A673 (cell line): ENCODE measurements around the gene PSD2. TPM values are rescaled to one million over a fixed set of nuclear protein-coding genes. Genes with fewer than 3 reads are reported as not detected.

Experiments
- BruUV-seq: library from RNA; stranded (reverse); fragments of 400-500 nt; replicated peaks from 2 replicates; lab custom pipeline; 2021; lab: Mats Ljungman, UMichigan
- CTCF ChIA-PET: fragments of 300-600 bp; sonication (Branson Sonifier 250); formaldehyde crosslinking; loops from one replicate; lab custom pipeline; 2022; ENCODE audit warnings: antibody characterized with exemption; lab: Charles Lee
- POLR2A ChIA-PET: fragments of 300-600 bp; sonication (Branson Sonifier 250); formaldehyde crosslinking; loops from one replicate; lab custom pipeline; 2022; ENCODE audit warnings: antibody characterized with exemption; ENCODE audit not compliant: low non-redundant PET; lab: Charles Lee
- DNase-seq: peaks from one replicate; pipeline ENCODE4 v3.0.0-alpha.2; 2015; ENCODE audit warnings: low spot score
- H3K27ac ChIP-seq: fragments of 200-600 bp; sonication (generic); 2 replicates; pipeline ENCODE4 v1.5.1; 2016; ENCODE audit warnings: mixed run types, low read depth, mild to moderate bottlenecking, mixed read lengths, antibody characterized with exemption, low read length; ENCODE audit not compliant: poor library complexity, severe bottlenecking
- H3K27me3 ChIP-seq: fragments of 200-600 bp; sonication (generic); replicated peaks from 2 replicates; pipeline ENCODE4 v1.6.1; 2017; ENCODE audit warnings: mixed run types, low read depth, mild to moderate bottlenecking, mixed read lengths, antibody characterized with exemption, low read length; ENCODE audit not compliant: insufficient read depth, poor library complexity
- H3K36me3 ChIP-seq: fragments of 200-600 bp; sonication (generic); 2 replicates; pipeline ENCODE4 v1.6.1; 2016; ENCODE audit warnings: mixed run types, mild to moderate bottlenecking, mixed read lengths, antibody characterized with exemption, low read length; ENCODE audit not compliant: insufficient read depth, poor library complexity, severe bottlenecking
- H3K4me1 ChIP-seq: fragments of 200-600 bp; sonication (generic); 2 replicates; pipeline ENCODE4 v1.6.1; 2017; ENCODE audit warnings: mixed run types, mild to moderate bottlenecking, mixed read lengths, antibody characterized with exemption, low read length; ENCODE audit not compliant: insufficient read depth, poor library complexity, severe bottlenecking
- H3K4me3 ChIP-seq: fragments of 200-600 bp; sonication (generic); 2 replicates; pipeline ENCODE4 v1.5.1; 2016; ENCODE audit warnings: low read depth, mixed run types, mild to moderate bottlenecking, mixed read lengths, low read length; ENCODE audit not compliant: poor library complexity, severe bottlenecking
- H3K9me3 ChIP-seq: fragments of 200-600 bp; sonication (generic); 2 replicates; pipeline ENCODE4 v1.6.1; 2016; ENCODE audit warnings: mixed run types, low read depth, mild to moderate bottlenecking, mixed read lengths, antibody characterized with exemption, low read length; ENCODE audit not compliant: poor library complexity, severe bottlenecking
- EZH2 ChIP-seq: fragments of 200-600 bp; sonication (generic); IDR thresholded peaks from 2 replicates; pipeline ENCODE4 v1.6.1; 2017; ENCODE audit warnings: borderline replicate concordance, low read depth, mild to moderate bottlenecking, mixed read lengths, antibody characterized with exemption, low read length; ENCODE audit not compliant: poor library complexity, severe bottlenecking
- intact Hi-C: fragments of 100-400 bp; cut with micrococcal nuclease; formaldehyde crosslinking; loops from one replicate; pipeline ENCODE4 v1.10.0; 2022; ENCODE audit not compliant: unreplicated experiment
- total RNA-seq: library from RNA; stranded (reverse); gene quantifications from 2 replicates; pipeline ENCODE4 v1.2.3, GENCODE V29; 2021
- TF ChIP-seq, protein P1 (sequence below): fragments of 300-800, 200-600 bp; sonication (generic); conservative IDR thresholded peaks from 2 replicates; pipeline ENCODE4 v1.5.1; 2017; ENCODE audit warnings: low read depth, mild to moderate bottlenecking, antibody characterized with exemption, low read length, moderate library complexity, mixed read lengths

The PSD2 gene
- total RNA-seq, 1 experiment from 2014 or later, result 0.26 TPM

- CTCF ChIA-PET, result interaction anchor here (0.6 to 0.7 kb wide), 2 partner anchors 132 to 133 kb away, joined by 3 to 7 read pairs; no protein-coding TSS in a partner anchor
These were observed 27.6 kb upstream of the PSD2 start for GRCh38 chr5:139767960-139768359.

GRCh38 chr5:139768807-139769465 is 26.7 kb upstream of the PSD2 start:
- Histone ChIP-seq H3K27me3 (no peaks in the 10 kb centered on the region), H3K4me1 (no peaks in the 10 kb centered on the region), H3K36me3 (no peaks in the 10 kb centered on the region), H3K27ac (no peak overlapping the region), H3K4me3 (no peak overlapping the region), H3K9me3 (no peaks in the 10 kb centered on the region)
- intact Hi-C loops, result no loop called here
- POLR2A ChIA-PET, result no interaction called here
- DNase-seq, result no peak
- BruUV-seq, result no TSS peak
- CTCF ChIA-PET, result interaction anchor here (0.7 kb wide), 1 partner anchor 132 kb away, joined by 7 read pairs; no protein-coding TSS in a partner anchor
- no peak for TF ChIP-seq EZH2
- TF ChIP-seq, protein P1, sequence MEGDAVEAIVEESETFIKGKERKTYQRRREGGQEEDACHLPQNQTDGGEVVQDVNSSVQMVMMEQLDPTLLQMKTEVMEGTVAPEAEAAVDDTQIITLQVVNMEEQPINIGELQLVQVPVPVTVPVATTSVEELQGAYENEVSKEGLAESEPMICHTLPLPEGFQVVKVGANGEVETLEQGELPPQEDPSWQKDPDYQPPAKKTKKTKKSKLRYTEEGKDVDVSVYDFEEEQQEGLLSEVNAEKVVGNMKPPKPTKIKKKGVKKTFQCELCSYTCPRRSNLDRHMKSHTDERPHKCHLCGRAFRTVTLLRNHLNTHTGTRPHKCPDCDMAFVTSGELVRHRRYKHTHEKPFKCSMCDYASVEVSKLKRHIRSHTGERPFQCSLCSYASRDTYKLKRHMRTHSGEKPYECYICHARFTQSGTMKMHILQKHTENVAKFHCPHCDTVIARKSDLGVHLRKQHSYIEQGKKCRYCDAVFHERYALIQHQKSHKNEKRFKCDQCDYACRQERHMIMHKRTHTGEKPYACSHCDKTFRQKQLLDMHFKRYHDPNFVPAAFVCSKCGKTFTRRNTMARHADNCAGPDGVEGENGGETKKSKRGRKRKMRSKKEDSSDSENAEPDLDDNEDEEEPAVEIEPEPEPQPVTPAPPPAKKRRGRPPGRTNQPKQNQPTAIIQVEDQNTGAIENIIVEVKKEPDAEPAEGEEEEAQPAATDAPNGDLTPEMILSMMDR, result no peak

More at GRCh38 chr5:139767960-139768359, 27.6 kb upstream of the PSD2 start:
- H3K27ac ChIP-seq, result no peak overlapping the region
- no peak overlapping the region for H3K4me3 ChIP-seq
- POLR2A ChIA-PET, result no interaction called here
- TF ChIP-seq, protein P1, result no peak
- TF ChIP-seq EZH2, result no peak
- H3K27me3 ChIP-seq, result no peaks in the 10 kb centered on the region
- intact Hi-C loops, result no loop called here
- no peaks in the 10 kb centered on the region for H3K9me3 ChIP-seq
- BruUV-seq, result no TSS peak
- no peaks in the 10 kb centered on the region for H3K4me1 ChIP-seq
- no peaks in the 10 kb centered on the region for H3K36me3 ChIP-seq
- no peak for DNase-seq

DNA sequence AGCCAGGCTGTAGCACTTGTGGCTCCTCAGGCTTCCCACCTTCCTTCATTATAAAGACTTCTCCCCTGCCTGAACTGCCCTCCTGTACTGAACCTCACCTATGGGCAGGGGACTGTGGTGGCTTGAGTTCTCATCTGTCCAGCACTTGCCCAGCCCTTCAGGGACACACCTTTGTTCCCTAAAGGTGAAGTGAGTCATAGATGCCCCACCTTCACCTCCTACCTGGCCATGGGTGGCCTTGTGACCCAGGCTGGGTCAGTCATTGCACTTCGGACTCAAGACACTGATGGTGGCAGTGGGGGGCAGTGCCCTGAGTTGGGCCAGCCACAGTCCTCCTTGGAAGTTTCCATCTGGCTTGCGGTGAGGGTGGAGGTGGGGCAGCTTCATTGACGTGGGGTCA is 26.1 kb upstream of the PSD2 start:
- ChIA-PET CTCF (no interaction called here), POLR2A (no interaction called here)
- intact Hi-C loops, result no loop called here
- no peak overlapping the region for H3K4me3 ChIP-seq
- no peaks in the 10 kb centered on the region for H3K27me3 ChIP-seq
- H3K36me3 ChIP-seq, result no peaks in the 10 kb centered on the region
- TF ChIP-seq, protein P1, result no peak
- no peak for TF ChIP-seq EZH2
- H3K27ac ChIP-seq, result no peak overlapping the region
- no peak for DNase-seq
- no peaks in the 10 kb centered on the region for H3K9me3 ChIP-seq
- BruUV-seq, result no TSS peak
- no peaks in the 10 kb centered on the region for H3K4me1 ChIP-seq
